CD14-positive monocyte (primary cell): ENCODE measurements around the gene SMARCB1. TPM values are rescaled to one million over a fixed set of nuclear protein-coding genes. Genes with fewer than 3 reads are reported as not detected.
A peak's percentile ranks its signal among the peaks of the same experiment; 100 is the strongest.

ENCODE experiments used
- DNase-seq, 3 donors: peaks; one replicate each; pipeline ENCODE4 v3.0.0-alpha.2; 2011 to 2022
- H2AFZ ChIP-seq: 2 replicates; pipeline ENCODE4 v1.6.0; 2012; ENCODE audit warnings: mild to moderate bottlenecking, low read depth, low read length, inconsistent platforms; ENCODE audit not compliant: insufficient read depth, poor library complexity, severe bottlenecking
- H3K27ac ChIP-seq, 2 donors: 1 replicate in 1 of 2; 2 replicates in 1 of 2; pipeline ENCODE4 v1.5.1; 2012 to 2013; ENCODE audit warnings: low read length in 2 of 2, control low read depth in 1 of 2, inconsistent platforms in 1 of 2, low read depth in 1 of 2, mild to moderate bottlenecking in 1 of 2
- H3K27me3 ChIP-seq, 2 donors: one replicate each; pipeline versions ENCODE4 v1.6.0 to v1.6.1; 2011 to 2013; ENCODE audit warnings: low read length in 2 of 2; ENCODE audit not compliant: control insufficient read depth in 2 of 2, insufficient read depth in 2 of 2
- H3K36me3 ChIP-seq, 2 donors: replicated peaks in 1 of 2; 1 replicate in 1 of 2; 2 replicates in 1 of 2; pipeline versions ENCODE4 v1.5.1 to v1.6.1; 2012 to 2013; ENCODE audit warnings: low read length in 2 of 2, control low read depth in 1 of 2, inconsistent platforms in 1 of 2, mild to moderate bottlenecking in 1 of 2; ENCODE audit not compliant: insufficient read depth in 2 of 2, control insufficient read depth in 1 of 2
- H3K4me1 ChIP-seq, 2 donors: 1 replicate in 1 of 2; 2 replicates in 1 of 2; pipeline versions ENCODE4 v1.5.1 to v1.6.1; 2012 to 2013; ENCODE audit warnings: low read length in 2 of 2, control low read depth in 1 of 2, inconsistent platforms in 1 of 2, mild to moderate bottlenecking in 1 of 2, moderate library complexity in 1 of 2; ENCODE audit not compliant: insufficient read depth in 2 of 2, control insufficient read depth in 1 of 2
- H3K4me2 ChIP-seq: replicated peaks from 2 replicates; pipeline ENCODE3; 2012; ENCODE audit warnings: low read length, moderate library complexity, mild to moderate bottlenecking; ENCODE audit not compliant: poor library complexity, severe bottlenecking; ENCODE audit errors: extremely low read depth
- H3K4me3 ChIP-seq, 3 experiments: fragments of 200-600 bp in 1 of 3; sonication (generic) in 1 of 3; replicated peaks in 1 of 3; 1 replicate in 2 of 3; 2 replicates in 1 of 3; pipeline ENCODE4 v1.5.1; 2011 to 2013; ENCODE audit warnings: low read length in 3 of 3, mild to moderate bottlenecking in 3 of 3, control low read depth in 2 of 3, low read depth in 2 of 3, inconsistent platforms in 1 of 3, moderate library complexity in 1 of 3
- H3K79me2 ChIP-seq: 2 replicates; pipeline ENCODE4 v1.6.0; 2012; ENCODE audit warnings: mild to moderate bottlenecking, control low read depth, inconsistent platforms, low read length, moderate library complexity; ENCODE audit not compliant: insufficient read depth
- H3K9ac ChIP-seq: 2 replicates; pipeline ENCODE4 v1.6.0; 2017; ENCODE audit warnings: low read length, mild to moderate bottlenecking; ENCODE audit not compliant: insufficient read depth, poor library complexity, severe bottlenecking
- H3K9me3 ChIP-seq, 2 donors: replicated peaks in 1 of 2; 1 replicate in 1 of 2; 2 replicates in 1 of 2; pipeline versions ENCODE4 v1.5.1 to v1.6.1; 2012 to 2013; ENCODE audit warnings: low read length in 2 of 2, control low read depth in 1 of 2; ENCODE audit not compliant: control insufficient read depth in 1 of 2, insufficient read depth in 1 of 2
- H4K20me1 ChIP-seq: 2 replicates; pipeline ENCODE4 v1.6.0; 2012; ENCODE audit warnings: mild to moderate bottlenecking, low read length, control low read depth, moderate library complexity; ENCODE audit not compliant: insufficient read depth
- H3K27ac Mint-ChIP-seq, 7 donors: one replicate each; pipeline ENCODE4 v1.8.0; 2020; ENCODE audit warnings: mild to moderate bottlenecking in 7 of 7, mixed read lengths in 7 of 7, moderate library complexity in 6 of 7, inconsistent platforms in 2 of 7
- H3K27me3 Mint-ChIP-seq, 3 donors: one replicate each; pipeline ENCODE4 v1.8.0; 2021 to 2022; ENCODE audit warnings: low read depth in 3 of 3, mild to moderate bottlenecking in 3 of 3, mixed read lengths in 3 of 3, moderate library complexity in 3 of 3, inconsistent platforms in 1 of 3
- H3K36me3 Mint-ChIP-seq, 2 donors: one replicate each; pipeline ENCODE4 v1.8.0; 2020; ENCODE audit warnings: mixed read lengths in 2 of 2, inconsistent platforms in 1 of 2, mild to moderate bottlenecking in 1 of 2
- H3K4me1 Mint-ChIP-seq: one replicate; pipeline ENCODE4 v1.8.0; 2020; ENCODE audit warnings: mild to moderate bottlenecking, mixed read lengths
- H3K4me3 Mint-ChIP-seq, 2 donors: one replicate each; pipeline ENCODE4 v1.8.0; 2020; ENCODE audit warnings: mild to moderate bottlenecking in 2 of 2, mixed read lengths in 2 of 2, moderate library complexity in 1 of 2
- H3K9me3 Mint-ChIP-seq, 7 donors: one replicate each; pipeline ENCODE4 v1.8.0; 2020 to 2022; ENCODE audit warnings: mixed read lengths in 7 of 7, mild to moderate bottlenecking in 6 of 7, moderate library complexity in 6 of 7, inconsistent platforms in 2 of 7
- CTCF ChIP-seq: fragments of 200-600 bp; IDR thresholded peaks from one replicate; pipeline ENCODE4 v1.8.0; 2022; ENCODE audit warnings: antibody characterized with exemption, mild to moderate bottlenecking
- WGBS: methylation state at CpG from one replicate; pipeline ENCODE4 v1.1.5; 2013; ENCODE audit warnings: missing lambda C conversion rate; ENCODE audit not compliant: insufficient coverage; 5-methylcytosine and 5-hydroxymethylcytosine counted together
- intact Hi-C, 2 donors: fragments of 100-400 bp; cut with micrococcal nuclease; formaldehyde crosslinking; loops; one replicate each; pipeline versions ENCODE4 v1.15.0 to v1.15.1; 2023
- polyA plus RNA-seq, 3 donors: library from polyadenylated mRNA; depleted of rRNA in 1 of 3; unstranded in 2 of 3; stranded (reverse) in 1 of 3; fragments of 300-500 nt in 2 of 3; fragments of >200 nt in 1 of 3; fragmentation: Illumina TruSeq in 2 of 3; gene quantifications; 1 replicate in 2 of 3; 2 replicates in 1 of 3; pipeline ENCODE4 v1.2.3, GENCODE V29; 2012 to 2021

Gene SMARCB1
- polyA plus RNA-seq, 3 donors, result 30.3 to 71.8 (median 31.5) TPM

GRCh38 chr22:23837496-23837859, 50.7 kb downstream of the SMARCB1 start:
- Mint-ChIP-seq H3K27ac (peak overlapping the region in 2 of 7 donors; percentile 82 to 93), H3K4me1 (peaks cover 20% of the 10 kb centered on the region), H3K9me3 (no peaks in the 10 kb centered on the region), H3K27me3 (peaks cover 3 to 8% (median 4%) of the 10 kb centered on the region in 3 donors), H3K36me3 (peaks cover 21 to 43% of the 10 kb centered on the region in 2 donors), H3K4me3 (no peak overlapping the region)
- Histone ChIP-seq H3K27me3 (no peaks in the 10 kb centered on the region), H2AFZ (no peak overlapping the region), H3K4me2 (no peak overlapping the region), H3K36me3 (peaks cover 35 to 41% of the 10 kb centered on the region in 2 donors), H3K79me2 (no peaks in the 10 kb centered on the region), H3K4me1 (peaks cover 16 to 17% of the 10 kb centered on the region in 2 donors), H3K9ac (no peak overlapping the region), H4K20me1 (peaks cover 11% of the 10 kb centered on the region), H3K27ac (no peak overlapping the region), H3K4me3 (no peak overlapping the region), H3K9me3 (no peaks in the 10 kb centered on the region)
- WGBS, result 93% methylated on average over 12 of the region's 12 CpGs
- TF ChIP-seq CTCF, result no peak
- no peak for DNase-seq
- intact Hi-C loops, result loop anchor here in 1 of 2 donors (5.0 kb wide), 1 partner anchor 120 kb away; no protein-coding TSS in a partner anchor

GRCh38 chr22:23837911-23838680, 51.3 kb downstream of the SMARCB1 start:
- DNase-seq, result peak; percentile 32 to 66 (median 36)
- Histone ChIP-seq H3K4me2 (peak overlapping the region; percentile 69), H3K9ac (peak overlapping the region; percentile 57), H3K27ac (no peak overlapping the region), H4K20me1 (peaks cover 8% of the 10 kb centered on the region), H3K4me1 (peaks cover 16 to 17% of the 10 kb centered on the region in 2 donors), H3K9me3 (no peaks in the 10 kb centered on the region), H3K4me3 (peak overlapping the region; percentile 36 to 73 (median 49)), H3K79me2 (no peaks in the 10 kb centered on the region), H3K36me3 (peaks cover 30 to 35% of the 10 kb centered on the region in 2 donors), H2AFZ (peak overlapping the region; percentile 56), H3K27me3 (no peaks in the 10 kb centered on the region)
- intact Hi-C loops, result loop anchor here (2.0 to 5.0 kb wide), 2 partner anchors 51 to 121 kb away; partner anchors contain the start of gene SMARCB1 (in 2 of the 2)
- H3K27me3 Mint-ChIP-seq, result peaks cover 3 to 8% (median 4%) of the 10 kb centered on the region in 3 donors
- no peaks in the 10 kb centered on the region for H3K9me3 Mint-ChIP-seq
- H3K36me3 Mint-ChIP-seq, result peaks cover 21 to 36% of the 10 kb centered on the region in 2 donors
- peaks cover 20% of the 10 kb centered on the region for H3K4me1 Mint-ChIP-seq
- peak overlapping the region; percentile 60 to 94 (median 85) for H3K27ac Mint-ChIP-seq
- WGBS, result 15% methylated on average over 40 of the region's 41 CpGs
- TF ChIP-seq CTCF, result no peak
- H3K4me3 Mint-ChIP-seq, result peak overlapping the region; percentile 83 to 88
